ENCODE results near the gene SLMAP.

SLMAP gene

DNA sequence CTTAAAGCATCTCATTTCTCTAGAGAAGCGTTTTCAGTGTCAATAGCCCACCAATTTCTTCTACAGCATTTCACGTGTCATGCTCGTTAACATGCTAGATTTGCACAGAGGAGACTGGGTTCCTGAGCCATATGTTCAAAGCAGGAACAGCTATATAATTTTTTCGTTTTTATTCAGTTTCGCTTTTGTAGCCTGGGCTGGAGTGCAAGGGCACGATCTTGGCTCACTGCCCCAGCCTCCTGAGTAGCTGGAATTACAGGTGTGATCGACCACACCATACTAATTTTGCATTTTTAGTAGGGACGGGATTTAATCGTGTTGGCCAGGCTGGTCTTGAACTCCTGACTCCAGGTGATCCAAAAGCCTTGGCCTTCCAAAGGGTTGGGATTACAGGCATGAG, 6.6 kb upstream of the SLMAP start:
- DNase-seq (ENCODE audit: low spot score), result no peak

DNA sequence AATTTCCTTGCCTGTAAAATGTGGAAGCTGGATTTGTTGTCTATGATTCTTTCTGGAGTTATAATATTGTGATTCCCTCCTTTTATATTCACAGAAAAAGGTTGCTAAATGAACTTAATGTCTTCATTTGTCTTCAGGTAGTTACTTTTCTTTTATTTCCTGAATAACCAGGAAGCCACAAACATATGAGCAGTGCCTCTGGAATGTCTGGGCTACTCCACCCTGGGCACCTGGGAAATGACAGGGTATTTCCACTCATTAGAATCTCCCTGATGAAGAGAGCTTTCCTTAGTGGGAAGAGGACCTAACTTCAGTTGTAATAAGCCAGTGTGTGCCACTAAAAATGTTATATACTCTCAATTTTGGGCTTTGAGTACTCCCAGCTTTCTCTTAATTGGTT, 3.8 kb upstream of the SLMAP start:
- peak; percentile 92 for DNase-seq (ENCODE audit: low spot score)

GRCh38 chr3:57753016-57753415, 3.1 kb upstream of the SLMAP start:
- no peak for DNase-seq (ENCODE audit: low spot score)

- peak; percentile 52 for DNase-seq (ENCODE audit: low spot score)
These were observed 787 bp upstream of the SLMAP start for GRCh38 chr3:57755368-57755675.

- DNase-seq (ENCODE audit: low spot score), result peak; percentile 54
These were observed 656 bp downstream of the SLMAP start for GRCh38 chr3:57756528-57757401.

- DNase-seq (ENCODE audit: low spot score), result no peak
These were observed 1.7 kb downstream of the SLMAP start for GRCh38 chr3:57757642-57758297.

- DNase-seq (ENCODE audit: low spot score), result no peak
These were observed 2.6 kb downstream of the SLMAP start for GRCh38 chr3:57758686-57759085.

DNA sequence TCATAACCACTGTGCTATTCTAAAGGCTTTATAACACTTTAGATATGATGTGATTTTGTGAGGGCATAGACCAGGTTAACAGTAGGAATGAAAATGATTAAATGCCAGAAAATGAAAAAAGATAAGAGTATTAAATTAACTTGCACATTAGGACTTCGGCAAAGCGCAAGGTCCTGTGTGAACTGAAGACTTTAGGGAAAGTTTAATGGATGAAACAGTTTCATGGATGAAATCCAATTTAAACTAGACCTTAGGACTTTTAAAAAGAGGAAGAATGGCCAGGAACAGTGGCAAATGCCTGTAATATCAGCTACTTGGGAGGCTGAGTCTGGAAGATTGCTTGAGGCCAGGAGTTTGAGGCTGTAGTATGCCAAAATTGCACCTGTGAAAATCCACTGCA, 8.7 kb downstream of the SLMAP start:
- DNase-seq (ENCODE audit: low spot score), result no peak

- DNase-seq (ENCODE audit: low spot score), result no peak
These were observed 12.5 kb downstream of the SLMAP start for GRCh38 chr3:57768595-57768994.

- no peak for DNase-seq (ENCODE audit: low spot score)
These were observed 14.1 kb downstream of the SLMAP start for GRCh38 chr3:57770009-57770827.

DNA sequence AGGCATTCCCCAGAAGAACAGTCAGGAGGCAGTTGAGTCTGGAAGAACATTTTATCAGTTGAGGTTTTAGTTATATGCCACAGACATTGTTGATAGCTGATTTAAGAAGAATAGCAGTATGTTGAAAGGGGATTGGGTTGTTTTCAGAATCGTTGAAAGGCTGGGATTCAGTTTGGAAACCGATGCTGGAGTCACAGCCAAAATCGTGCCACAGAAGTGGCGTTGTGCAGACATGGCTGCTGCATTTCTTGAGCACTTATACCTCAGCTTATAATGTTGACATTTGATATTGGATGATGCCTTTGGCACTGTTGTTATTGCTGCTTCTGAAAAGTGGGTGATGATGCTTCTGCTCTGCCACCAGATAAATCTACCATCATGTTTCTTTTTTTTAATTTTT, 16.1 kb downstream of the SLMAP start:
- no peak for DNase-seq (ENCODE audit: low spot score)

DNA sequence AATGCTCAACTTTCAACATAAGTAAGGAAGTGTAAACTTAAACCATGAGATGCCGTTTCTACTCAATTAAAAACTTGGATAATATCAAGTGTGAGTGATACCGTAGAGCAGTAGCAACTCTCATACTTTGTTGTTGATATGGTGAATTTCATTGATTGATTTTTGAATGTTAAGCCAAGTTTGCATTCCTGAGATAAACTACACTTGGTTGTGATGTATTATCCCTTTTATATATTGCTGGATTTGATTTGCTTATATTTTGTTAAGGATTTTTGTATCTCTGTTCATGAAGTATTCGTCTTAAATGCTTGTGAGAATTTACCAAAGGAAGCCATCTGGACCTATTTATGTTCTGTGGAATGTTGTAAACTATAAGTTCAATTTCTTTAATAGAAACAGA, 21.7 kb downstream of the SLMAP start:
- no peak for DNase-seq (ENCODE audit: low spot score)

DNA sequence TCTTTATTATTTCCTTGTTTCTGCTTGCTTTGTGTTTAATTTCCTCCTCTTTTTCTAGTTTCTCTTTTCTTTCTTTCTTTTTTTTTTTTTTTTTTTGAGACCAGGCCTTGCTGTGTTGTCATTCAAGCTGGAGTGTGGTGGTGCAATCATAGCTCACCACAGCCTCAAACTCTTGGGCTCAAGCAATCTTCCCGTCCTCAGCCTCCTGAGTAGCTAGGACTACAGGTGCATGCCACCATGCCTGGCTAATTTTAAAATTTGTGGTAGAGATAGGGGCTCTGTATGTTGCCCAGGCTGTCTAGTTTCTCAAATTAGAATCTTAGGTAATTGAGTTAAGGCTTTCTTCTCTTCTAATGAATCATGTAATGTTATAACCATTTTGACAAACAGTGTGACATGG, 22.4 kb downstream of the SLMAP start:
- DNase-seq (ENCODE audit: low spot score), result no peak

DNA sequence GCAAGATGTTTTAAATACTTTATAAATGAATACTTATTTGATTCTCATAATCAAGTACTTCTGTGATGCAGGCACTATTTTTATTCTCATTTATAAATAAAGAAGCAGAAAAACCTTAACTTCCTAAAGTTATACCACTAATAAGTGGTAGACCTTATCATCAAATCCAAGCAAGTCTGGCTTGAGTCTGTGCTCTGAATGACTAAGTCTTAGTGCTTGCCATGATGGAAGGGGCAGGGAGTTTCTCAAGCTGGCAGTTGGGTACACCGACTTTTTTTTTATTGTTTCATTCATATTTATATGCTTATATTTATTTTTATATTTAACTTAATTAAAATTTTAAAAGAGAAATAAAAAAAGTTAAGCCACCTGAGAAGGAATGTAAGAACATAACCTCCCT, 23.6 kb downstream of the SLMAP start:
- no peak for DNase-seq (ENCODE audit: low spot score)

GRCh38 chr3:57783186-57784088, 27.3 kb downstream of the SLMAP start:
- DNase-seq (ENCODE audit: low spot score), result no peak

GRCh38 chr3:57784089-57784735, 28.1 kb downstream of the SLMAP start:
- no peak for DNase-seq (ENCODE audit: low spot score)

DNA sequence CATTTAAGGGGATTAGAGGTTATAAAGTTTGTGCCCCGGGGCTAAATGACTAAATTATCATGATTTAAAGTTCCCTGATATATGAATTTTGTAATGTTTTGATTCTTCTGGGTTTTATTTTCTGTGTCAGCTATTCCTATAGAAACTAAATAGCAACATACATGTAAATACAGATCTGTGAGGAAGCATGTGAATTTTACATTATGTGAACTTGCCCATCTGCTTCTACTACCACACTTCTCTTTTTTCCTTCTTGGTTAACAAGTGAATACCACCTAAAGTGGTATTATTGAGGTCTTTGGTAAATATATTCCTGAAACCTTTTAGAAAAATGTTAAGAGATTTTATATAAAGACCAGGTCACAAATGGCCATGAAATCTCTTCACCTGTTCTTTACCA, 29.3 kb downstream of the SLMAP start:
- DNase-seq (ENCODE audit: low spot score), result no peak

- DNase-seq (ENCODE audit: low spot score), result peak; percentile 51
These were observed 31.9 kb downstream of the SLMAP start for GRCh38 chr3:57787867-57788623.

DNA sequence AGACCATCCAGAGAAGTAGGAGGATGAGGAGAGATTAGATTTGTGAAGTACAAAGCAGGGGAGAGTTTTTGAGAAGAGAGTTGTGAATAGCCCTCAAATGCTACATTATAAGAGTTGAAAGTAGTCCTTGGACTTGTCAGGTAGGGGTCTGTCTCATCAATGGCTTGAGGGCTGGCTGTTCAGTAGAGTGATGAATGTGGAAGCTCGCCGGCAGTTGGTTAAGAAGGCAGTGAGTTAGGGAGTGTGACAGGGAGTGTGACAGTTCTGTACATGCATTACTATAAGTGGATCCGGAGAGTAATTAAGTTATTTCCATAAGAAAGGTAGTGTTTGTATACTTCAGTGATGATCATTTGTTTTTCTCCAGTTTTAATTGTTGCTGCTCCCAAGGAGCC, 32.5 kb downstream of the SLMAP start:
- DNase-seq (ENCODE audit: low spot score), result no peak

- DNase-seq (ENCODE audit: low spot score), result no peak
These were observed 35.1 kb downstream of the SLMAP start for GRCh38 chr3:57791245-57791644.

- DNase-seq (ENCODE audit: low spot score), result no peak
These were observed 36.1 kb downstream of the SLMAP start for GRCh38 chr3:57792198-57792597.
